GM21737 (cell line): ENCODE data around the gene SLC39A1.
A peak's percentile ranks its signal among the peaks of the same experiment; 100 is the strongest.
"Not testable (repeated sequence)": the region's sequence is repeated elsewhere in the genome, so short reads cannot be mapped to it uniquely, and the experiment has no call there.

Source experiments
- ATAC-seq: cut with Tn5 transposase; IDR thresholded peaks from one replicate; pipeline ENCODE4 v1.9.1; 2021; ENCODE audit warnings: mild to moderate bottlenecking, moderate library complexity; ENCODE audit not compliant: unreplicated experiment

The SLC39A1 gene

GRCh38 chr1:153963030-153963849, at the start of gene SLC39A1:
SLC39A1 (minus strand) TSS chr1:153963537; CDS start chr1:153962715, 822 bp downstream.
- peak; percentile 42 for ATAC-seq

- ATAC-seq: not testable (repeated sequence)
These were observed 49.2 kb upstream of the SLC39A1 start for GRCh38 chr1:154012543-154012942.

- no peak for ATAC-seq
These were observed 48.8 kb upstream of the SLC39A1 start for GRCh38 chr1:154012129-154012528.

GRCh38 chr1:154006136-154006535, 42.8 kb upstream of the SLC39A1 start:
- no peak for ATAC-seq

- no peak for ATAC-seq
These were observed 37.1 kb upstream of the SLC39A1 start for GRCh38 chr1:154000420-154000819.

GRCh38 chr1:153996882-153997281, 33.5 kb upstream of the SLC39A1 start:
- not testable (repeated sequence) for ATAC-seq

GRCh38 chr1:153995640-153996039, 32.3 kb upstream of the SLC39A1 start:
- ATAC-seq: no peak

- no peak for ATAC-seq
These were observed 31.9 kb upstream of the SLC39A1 start for GRCh38 chr1:153995202-153995601.

GRCh38 chr1:153991806-153992205, 28.5 kb upstream of the SLC39A1 start:
- ATAC-seq: no peak

- no peak for ATAC-seq
These were observed 27.9 kb upstream of the SLC39A1 start for GRCh38 chr1:153991151-153991630.

- peak; percentile 77 for ATAC-seq
These were observed 27.3 kb upstream of the SLC39A1 start, which contains the start of gene RPS27 for GRCh38 chr1:153990468-153991150. RPS27 (plus strand) TSS chr1:153990762; CDS start chr1:153990797, 35 bp downstream.

GRCh38 chr1:153987621-153988020, 24.3 kb upstream of the SLC39A1 start:
- no peak for ATAC-seq

- no peak for ATAC-seq
These were observed 22.8 kb upstream of the SLC39A1 start, which contains the start of gene RAB13 for GRCh38 chr1:153985941-153986761. RAB13 (minus strand) TSS chr1:153986339; CDS start chr1:153986236, 103 bp downstream.

- ATAC-seq: no peak
These were observed 22.1 kb upstream of the SLC39A1 start for GRCh38 chr1:153985341-153985912.

GRCh38 chr1:153984123-153984894, 21.0 kb upstream of the SLC39A1 start:
- ATAC-seq: no peak

- ATAC-seq: not testable (repeated sequence)
These were observed 18.4 kb upstream of the SLC39A1 start for GRCh38 chr1:153981735-153982134.

GRCh38 chr1:153979091-153979490, 15.8 kb upstream of the SLC39A1 start:
- ATAC-seq: not testable (repeated sequence)

- no peak for ATAC-seq
These were observed 15.1 kb upstream of the SLC39A1 start for GRCh38 chr1:153978274-153978909.
